K562 (cell line): ENCODE measurements around the gene CDHR1. TPM values are rescaled to one million over a fixed set of nuclear protein-coding genes. Genes with fewer than 3 reads are reported as not detected.

Experiments used
- DPF2 ChIP-seq: fragments of 450-650 bp; IDR thresholded peaks from 2 replicates; pipeline ENCODE4 v1.6.1; 2016
- HBP1 ChIP-seq: fragments of 450-650 bp; formaldehyde crosslinking; IDR thresholded peaks from 2 replicates; pipeline ENCODE4 v1.4.0; 2022; ENCODE audit warnings: missing genetic modification characterization
- HDAC6 ChIP-seq: IDR thresholded peaks from 2 replicates; pipeline ENCODE4 v1.6.1; 2012; ENCODE audit warnings: low read depth, mild to moderate bottlenecking, control low read depth, inconsistent platforms, low read length, moderate library complexity
- MEF2D ChIP-seq: conservative IDR thresholded peaks from 2 replicates; pipeline ENCODE4 v1.6.1; 2016; ENCODE audit warnings: low read depth, missing genetic modification characterization, missing compliant biosample characterization
- MYBL2 ChIP-seq, 2 experiments: fragments of 450-650 bp in 1 of 2; sonication (generic) in 1 of 2; formaldehyde crosslinking in 1 of 2; IDR thresholded peaks; 2 replicates each; pipeline versions ENCODE4 v1.6.1 to v1.8.1; 2017 to 2022; ENCODE audit warnings: borderline replicate concordance in 1 of 2, inconsistent platforms in 1 of 2, low read depth in 1 of 2, mild to moderate bottlenecking in 1 of 2, missing genetic modification reagents in 1 of 2, moderate library complexity in 1 of 2
- NFRKB ChIP-seq: fragments of 450-650 bp; IDR thresholded peaks from 2 replicates; pipeline ENCODE4 v1.6.1; 2016; ENCODE audit warnings: low read depth
- SETDB1 ChIP-seq: IDR thresholded peaks from one replicate; pipeline ENCODE4 v1.6.1; 2012; ENCODE audit warnings: low read length, control low read depth, inconsistent platforms
- TRIM24 ChIP-seq, 2 experiments: fragments of 450-650 bp; IDR thresholded peaks; 2 replicates each; pipeline ENCODE4 v1.6.1; 2016
- ZFPM2 ChIP-seq: fragments of 250-450 bp; sonication (Bioruptor Pico); IDR thresholded peaks from 2 replicates; pipeline ENCODE4 v1.5.1; 2022; ENCODE audit warnings: mild to moderate bottlenecking
- ZNF318 ChIP-seq, 2 experiments: fragments of 450-650 bp; IDR thresholded peaks; 2 replicates each; pipeline ENCODE4 v1.6.1; 2016; ENCODE audit warnings: mild to moderate bottlenecking in 2 of 2, borderline replicate concordance in 1 of 2, low read depth in 1 of 2, moderate library complexity in 1 of 2
- ZNF384 ChIP-seq: IDR thresholded peaks from 2 replicates; pipeline ENCODE4 v1.6.1; 2012; ENCODE audit warnings: low read depth, low read length, improper control_type of control experiment
- ZNF77 ChIP-seq: fragments of 250-450 bp; sonication (Bioruptor Pico); IDR thresholded peaks from 2 replicates; pipeline ENCODE4 v1.5.0; 2020
- ZNF778 ChIP-seq: fragments of 450-650 bp; formaldehyde crosslinking; IDR thresholded peaks from 2 replicates; pipeline ENCODE4 v1.4.0; 2020; ENCODE audit warnings: mild to moderate bottlenecking, moderate library complexity
- polyA plus RNA-seq, 8 experiments: library from polyadenylated mRNA; depleted of rRNA in 4 of 8; stranded (reverse) in 5 of 8; unstranded in 3 of 8; fragments of >200 nt; fragmentation: Nextera tagmentation in 2 of 8; fragmentation: Illumina TruSeq in 1 of 8; extraction: Ambion mirVana in 2 of 8; extraction: Trizol in 1 of 8; gene quantifications; 2 replicates each; pipeline versions ENCODE4 v1.2.1 to v1.2.3, GENCODE V29; 2011 to 2014; ENCODE audit warnings: inconsistent platforms in 1 of 8, missing spikeins in 1 of 8
- total RNA-seq, 7 experiments: library from RNA; depleted of rRNA in 6 of 7; stranded (reverse); fragments of >200 nt in 6 of 7; fragmentation: Illumina TruSeq in 2 of 7; extraction: Trizol in 2 of 7; gene quantifications; 2 replicates each; pipeline versions ENCODE4 v1.2.1 to v1.2.3, GENCODE V29; 2011 to 2021; ENCODE audit warnings: low replicate concordance in 1 of 7
- TF ChIP-seq, protein P1 (sequence below): fragments of 450-650 bp; IDR thresholded peaks from 2 replicates; pipeline ENCODE4 v1.6.1; 2016; ENCODE audit warnings: borderline replicate concordance
- TF ChIP-seq, protein P2 (sequence below), 2 experiments: fragments of 450-650 bp; IDR thresholded peaks; 2 replicates each; pipeline ENCODE4 v1.6.1; 2016

The CDHR1 gene
- total and polyA plus RNA-seq, 9 of the 15 experiments (the other 6 are each of a cell fraction or from before 2014, with no cell fraction given): 0.03 to 0.99 (median 0.20) TPM

GRCh38 chr10:84178160-84178609, 16.2 kb upstream of the CDHR1 start (continued):
- TF ChIP-seq ZNF384 (no peak), ZNF318 (IDR thresholded peaks at IDR 0.05; ENCODE audit: borderline replicate concordance in 1 of 2, low read depth in 1 of 2) (no peak), ZNF77 (CRISPR knock-in tag) (no peak), HDAC6 (peak; percentile 9; the same call in 1 of the 2 replicates), ZFPM2 (CRISPR knock-in tag) (no peak), ZNF778 (CRISPR knock-in tag) (no peak), SETDB1 (no peak), DPF2 (no peak), TRIM24 (IDR thresholded peaks at IDR 0.05) (peak; percentile 8 to 40; a peak in 1 of 4 replicates), MYBL2 (IDR thresholded peaks at IDR 0.05; ENCODE audit: low read depth) (0 out of 2 replicates have a peak, but pooled peaks have one; percentile 43), MYBL2 (CRISPR knock-in tag; IDR thresholded peaks at IDR 0.05; ENCODE audit: borderline replicate concordance) (no peak), HBP1 (CRISPR knock-in tag) (0 out of 2 replicates have a peak, but pooled peaks have one; percentile 64), NFRKB (0 out of 2 replicates have a peak, but pooled peaks have one; percentile 37), MEF2D (no peak)
- TF ChIP-seq, protein P1, sequence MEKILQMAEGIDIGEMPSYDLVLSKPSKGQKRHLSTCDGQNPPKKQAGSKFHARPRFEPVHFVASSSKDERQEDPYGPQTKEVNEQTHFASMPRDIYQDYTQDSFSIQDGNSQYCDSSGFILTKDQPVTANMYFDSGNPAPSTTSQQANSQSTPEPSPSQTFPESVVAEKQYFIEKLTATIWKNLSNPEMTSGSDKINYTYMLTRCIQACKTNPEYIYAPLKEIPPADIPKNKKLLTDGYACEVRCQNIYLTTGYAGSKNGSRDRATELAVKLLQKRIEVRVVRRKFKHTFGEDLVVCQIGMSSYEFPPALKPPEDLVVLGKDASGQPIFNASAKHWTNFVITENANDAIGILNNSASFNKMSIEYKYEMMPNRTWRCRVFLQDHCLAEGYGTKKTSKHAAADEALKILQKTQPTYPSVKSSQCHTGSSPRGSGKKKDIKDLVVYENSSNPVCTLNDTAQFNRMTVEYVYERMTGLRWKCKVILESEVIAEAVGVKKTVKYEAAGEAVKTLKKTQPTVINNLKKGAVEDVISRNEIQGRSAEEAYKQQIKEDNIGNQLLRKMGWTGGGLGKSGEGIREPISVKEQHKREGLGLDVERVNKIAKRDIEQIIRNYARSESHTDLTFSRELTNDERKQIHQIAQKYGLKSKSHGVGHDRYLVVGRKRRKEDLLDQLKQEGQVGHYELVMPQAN: peak; percentile 57; the same call in 1 of the 2 replicates
- TF ChIP-seq, protein P2, sequence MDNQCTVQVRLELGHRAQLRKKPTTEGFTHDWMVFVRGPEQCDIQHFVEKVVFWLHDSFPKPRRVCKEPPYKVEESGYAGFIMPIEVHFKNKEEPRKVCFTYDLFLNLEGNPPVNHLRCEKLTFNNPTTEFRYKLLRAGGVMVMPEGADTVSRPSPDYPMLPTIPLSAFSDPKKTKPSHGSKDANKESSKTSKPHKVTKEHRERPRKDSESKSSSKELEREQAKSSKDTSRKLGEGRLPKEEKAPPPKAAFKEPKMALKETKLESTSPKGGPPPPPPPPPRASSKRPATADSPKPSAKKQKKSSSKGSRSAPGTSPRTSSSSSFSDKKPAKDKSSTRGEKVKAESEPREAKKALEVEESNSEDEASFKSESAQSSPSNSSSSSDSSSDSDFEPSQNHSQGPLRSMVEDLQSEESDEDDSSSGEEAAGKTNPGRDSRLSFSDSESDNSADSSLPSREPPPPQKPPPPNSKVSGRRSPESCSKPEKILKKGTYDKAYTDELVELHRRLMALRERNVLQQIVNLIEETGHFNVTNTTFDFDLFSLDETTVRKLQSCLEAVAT (IDR thresholded peaks at IDR 0.05): peak in 1 of 2 experiments; percentile 41; a peak in 1 of 4 replicates
